Stimulated activated CD8-positive, alpha-beta memory T cell treated with anti-CD3 and anti-CD28 coated beads, Interleukin-12 subunit alpha, Interleukin-12 subunit beta, amount 100 ng/mL, for 4 hours (primary cell): ENCODE data around the gene CEBPG.

Experiments
- DNase-seq: peaks from one replicate; pipeline ENCODE4 v3.0.0-alpha.2; 2020; ENCODE audit warnings: low read depth

CEBPG gene

DNA sequence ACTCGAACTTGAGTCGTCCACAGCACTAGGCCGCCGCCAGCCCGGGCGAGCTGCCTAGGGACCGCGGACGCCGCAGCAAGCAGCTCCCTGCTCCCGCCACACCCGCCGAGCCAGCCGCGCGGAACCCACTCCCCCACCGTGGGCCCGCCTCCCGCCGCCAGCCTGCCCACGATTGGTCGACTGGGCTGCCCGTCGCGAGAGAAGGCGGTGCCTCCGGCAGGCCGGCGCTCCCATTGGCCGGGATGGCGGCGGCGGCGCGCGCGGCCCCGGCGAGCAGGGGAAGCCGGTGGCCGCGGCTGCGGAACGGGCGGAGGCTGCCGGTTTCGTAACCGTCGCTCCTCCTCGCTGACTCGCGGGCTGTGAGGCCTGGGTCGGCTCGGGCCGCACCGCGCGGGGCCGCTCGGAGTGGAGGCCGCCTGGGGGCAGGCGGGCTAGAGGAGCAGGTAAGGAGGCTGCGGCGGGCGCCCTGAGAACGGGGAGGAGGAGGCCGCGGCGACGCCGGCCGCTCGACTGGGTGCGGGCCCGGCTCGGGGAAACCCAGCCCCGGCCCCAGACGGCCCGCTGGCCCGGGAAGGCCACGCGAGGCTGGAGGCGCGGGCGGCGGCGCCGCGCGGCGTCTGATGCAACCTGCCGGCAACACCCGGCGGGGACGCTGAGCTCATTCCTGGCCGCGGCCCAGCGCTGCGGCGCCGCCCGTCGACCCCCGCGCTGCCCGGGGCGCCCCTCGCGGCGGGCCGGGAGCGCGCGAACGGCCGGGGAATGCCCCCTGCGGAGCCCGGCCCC, at the start of gene CEBPG:
Gene CEBPG, plus strand, starts transcription at position 257 of the 783 bp plus-strand sequence. CDS start 5,531 bp downstream, outside the sequence.
- peak; percentile 92 for DNase-seq

GRCh38 chr19:33324628-33325027, 48.9 kb upstream of the CEBPG start:
- no peak for DNase-seq

DNA sequence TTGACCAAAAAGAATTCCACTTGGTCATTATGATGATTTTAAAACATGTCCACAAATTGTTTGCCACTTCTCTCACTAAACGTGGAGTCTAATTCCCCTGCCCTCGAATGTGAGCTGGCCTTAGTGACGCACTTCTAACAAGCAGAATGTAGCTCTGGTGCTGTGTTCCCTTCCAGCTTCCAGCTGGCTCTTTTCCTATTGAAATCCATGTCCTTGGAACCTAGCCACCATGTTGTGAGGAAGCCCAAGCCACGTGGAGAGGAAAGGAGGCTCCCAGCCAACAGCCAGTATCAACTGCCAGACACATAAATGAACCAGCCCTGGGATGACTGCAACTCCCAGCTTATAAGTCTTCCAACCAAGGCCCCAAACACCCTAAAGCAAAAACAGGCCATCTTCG, 47.6 kb upstream of the CEBPG start:
- DNase-seq: no peak

- DNase-seq: no peak
These were observed 44.4 kb upstream of the CEBPG start for GRCh38 chr19:33329060-33329459.

DNA sequence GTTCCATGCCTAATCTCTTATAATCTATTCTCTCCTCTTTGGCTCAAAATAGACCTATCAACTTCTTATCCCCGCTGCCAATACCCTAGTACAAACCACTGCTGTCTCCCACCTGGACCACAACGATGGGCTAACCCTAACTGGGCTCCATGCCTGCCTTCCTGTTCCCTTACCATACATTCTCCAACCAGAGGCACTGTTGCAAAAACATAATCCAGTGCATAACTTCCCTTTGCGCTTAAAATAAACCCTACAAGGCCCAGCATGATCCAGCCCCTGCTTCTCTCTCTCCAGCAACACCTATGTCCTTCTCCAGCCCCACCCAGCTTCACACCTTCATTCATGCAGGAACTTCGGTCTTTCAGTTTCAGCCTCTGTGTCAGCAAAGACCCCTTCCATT, 43.8 kb upstream of the CEBPG start:
- DNase-seq: no peak

GRCh38 chr19:33332248-33332647, 41.3 kb upstream of the CEBPG start:
- no peak for DNase-seq

DNA sequence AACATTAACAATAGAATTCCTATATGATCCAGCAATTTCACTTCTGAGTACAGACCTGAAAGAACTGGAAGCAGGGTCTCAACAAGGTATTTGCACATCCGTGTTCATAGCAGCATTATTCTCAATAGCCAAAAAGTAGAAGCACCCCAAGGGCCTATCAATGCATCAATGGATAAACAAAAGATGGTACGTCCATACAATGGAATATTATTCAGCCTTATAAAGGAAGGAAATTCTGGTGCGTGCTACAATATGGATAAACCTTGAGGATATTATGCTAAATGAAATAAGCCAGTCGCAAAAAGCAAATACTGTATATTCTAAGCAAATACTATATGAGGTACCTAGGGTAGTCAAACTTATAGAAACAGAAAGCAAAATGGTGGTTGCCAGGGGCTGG, 40.4 kb upstream of the CEBPG start:
- no peak for DNase-seq

DNA sequence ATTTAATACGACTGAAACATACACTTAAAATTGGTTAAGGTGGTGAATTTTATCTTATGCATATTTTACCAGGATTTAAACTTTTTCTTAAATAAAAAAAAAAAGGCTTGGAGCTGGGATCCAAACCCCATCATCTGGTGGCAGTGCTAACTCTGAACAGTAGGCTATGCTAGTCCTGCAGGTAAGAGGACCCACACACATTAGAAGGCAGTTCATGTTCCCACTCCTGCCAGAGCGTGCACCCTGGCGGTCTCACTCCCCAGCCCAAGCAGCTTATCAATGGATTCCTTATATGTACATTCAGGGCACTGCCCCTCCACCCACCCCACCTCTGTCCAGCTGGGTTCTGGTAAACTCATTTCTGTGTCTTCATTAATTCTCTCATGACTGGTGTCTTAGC, 39.9 kb upstream of the CEBPG start:
- DNase-seq: no peak

GRCh38 chr19:33334271-33334670, 39.2 kb upstream of the CEBPG start:
- no peak for DNase-seq

- DNase-seq: no peak
These were observed 38.1 kb upstream of the CEBPG start for GRCh38 chr19:33335446-33335845.

DNA sequence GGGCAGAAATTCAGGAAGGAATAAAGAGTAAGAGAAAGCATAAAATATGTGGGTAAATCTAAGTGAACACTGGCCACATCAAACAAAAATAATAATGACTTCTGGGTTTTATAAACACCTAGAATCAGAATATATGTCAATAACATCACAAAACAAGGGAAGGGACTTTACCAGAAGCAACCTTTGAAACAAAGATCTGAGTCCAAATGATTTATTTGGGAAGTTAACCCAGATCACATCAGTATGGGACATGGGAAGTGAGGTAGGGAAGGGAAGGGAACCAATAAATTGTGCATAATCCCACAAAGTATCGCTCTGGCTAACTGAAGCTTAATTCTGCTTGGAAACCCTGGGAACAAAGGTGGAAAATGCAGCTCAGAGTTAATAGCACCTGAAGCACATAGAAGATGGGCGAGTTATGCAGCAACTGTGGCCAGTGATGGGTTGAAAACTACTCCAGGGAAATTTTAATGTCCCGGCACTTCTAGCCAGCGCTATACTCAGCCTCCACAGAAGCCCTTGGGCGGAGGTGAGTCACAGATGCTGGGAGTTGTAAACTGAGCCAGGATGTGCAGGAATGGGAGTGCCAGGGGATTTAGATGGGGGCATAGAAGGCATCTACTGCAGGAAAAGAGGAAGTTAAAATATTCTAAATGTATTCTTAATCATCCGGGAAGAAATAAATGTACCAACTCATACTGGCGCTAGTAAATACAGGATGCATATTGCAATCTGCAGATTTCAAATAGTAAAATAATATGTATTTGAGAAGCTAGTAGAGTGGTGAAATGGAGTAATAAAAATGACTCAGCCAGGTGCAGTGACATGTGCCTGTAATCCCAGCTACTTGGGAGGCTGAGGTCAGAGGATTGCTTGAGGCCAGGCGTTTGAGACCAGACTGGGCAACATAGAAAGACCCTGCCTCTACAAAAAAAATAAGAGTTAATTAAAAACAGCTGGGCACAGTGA, 34.2 kb upstream of the CEBPG start:
- no peak for DNase-seq

DNA sequence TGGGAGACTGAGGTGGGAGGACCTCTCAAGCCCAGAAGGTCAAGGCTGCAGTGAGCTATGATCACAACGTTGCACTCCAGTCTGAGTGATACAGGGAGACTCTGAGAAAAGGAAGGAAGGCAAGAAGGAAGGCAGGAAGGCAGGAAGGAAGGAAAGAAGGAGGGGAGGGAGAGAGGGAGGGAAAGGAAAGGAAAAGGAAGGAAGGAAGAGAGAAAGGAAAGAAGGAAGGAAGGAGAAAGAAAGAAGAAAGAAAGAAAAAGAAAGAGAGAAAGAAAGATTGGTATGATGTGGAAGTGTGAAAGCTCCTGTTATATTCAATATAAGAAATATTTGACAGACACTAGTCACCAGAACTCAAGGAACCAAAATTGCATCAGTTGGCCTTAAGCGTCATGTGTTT, 32.5 kb upstream of the CEBPG start:
- no peak for DNase-seq

GRCh38 chr19:33343301-33343700, 30.2 kb upstream of the CEBPG start:
- no peak for DNase-seq

DNA sequence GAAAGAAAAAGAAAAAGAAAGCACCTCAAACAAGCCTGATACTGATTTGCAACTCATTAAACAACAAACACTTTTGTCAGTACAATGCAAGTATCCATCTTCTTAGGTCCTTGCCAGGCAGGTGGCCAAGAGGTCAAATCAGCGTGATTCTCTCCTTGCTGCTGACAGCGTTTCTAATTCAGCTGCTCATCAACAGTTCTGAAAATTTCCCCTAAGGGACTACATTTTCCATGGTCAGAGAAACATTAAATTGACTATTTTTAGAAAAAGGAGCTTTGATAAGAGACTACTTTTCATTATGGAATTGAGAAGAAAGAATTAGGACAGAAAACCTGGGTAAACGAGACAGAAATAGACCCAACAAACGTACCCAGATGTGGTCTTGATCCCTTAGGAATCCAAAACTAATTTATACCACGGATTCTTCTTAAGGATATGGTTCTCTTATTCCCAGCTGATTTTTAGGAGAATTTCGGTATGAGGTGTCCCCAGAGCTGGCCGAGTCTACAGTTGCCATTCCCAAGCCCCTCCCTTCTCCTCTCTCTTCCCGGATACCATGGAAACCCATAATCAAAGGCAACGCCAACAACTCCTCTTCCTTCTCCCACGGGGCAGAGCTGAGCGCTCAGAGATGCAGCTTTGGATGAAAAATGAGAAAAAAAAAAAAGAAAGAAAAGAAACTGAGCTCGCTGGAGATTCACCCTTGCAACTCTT, 29.5 kb upstream of the CEBPG start:
- no peak for DNase-seq

DNA sequence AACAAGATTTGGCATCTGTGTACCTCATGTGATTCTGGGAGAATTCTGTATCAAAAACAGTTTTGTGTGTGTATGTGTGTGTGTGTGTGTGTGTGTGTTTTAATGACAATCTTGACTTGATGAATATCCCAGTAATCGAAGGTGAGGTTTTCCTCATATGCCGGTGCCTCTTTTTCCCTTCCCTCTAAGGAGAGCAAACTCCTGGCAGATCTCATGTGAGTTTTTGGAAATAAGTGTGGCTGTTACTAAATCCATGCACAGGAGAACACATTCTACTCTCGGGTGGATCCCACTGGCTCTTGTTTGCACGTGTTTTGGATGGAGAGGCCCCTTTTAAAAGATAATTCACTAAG, 29.0 kb upstream of the CEBPG start:
- no peak for DNase-seq

DNA sequence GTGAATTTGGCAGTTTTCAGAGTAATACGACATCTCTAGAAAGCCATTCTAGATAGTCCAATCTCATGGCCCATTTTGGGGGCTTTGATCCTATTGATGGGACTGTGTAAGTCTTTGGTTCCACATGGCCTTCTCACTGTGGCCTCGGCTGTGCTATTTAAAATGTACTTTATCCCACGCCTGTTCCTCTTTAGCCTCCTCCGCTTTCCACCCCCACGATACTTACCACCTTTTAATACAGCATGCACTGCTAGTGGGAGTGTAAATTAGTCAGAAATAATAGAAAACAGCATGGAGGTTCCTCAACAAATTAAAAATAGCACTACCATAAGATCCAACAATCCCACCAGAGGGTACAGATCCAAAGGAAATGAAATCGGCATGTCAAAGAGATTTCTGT, 28.3 kb upstream of the CEBPG start:
- DNase-seq: no peak

GRCh38 chr19:33346665-33347064, 26.8 kb upstream of the CEBPG start:
- DNase-seq: no peak

- DNase-seq: no peak
These were observed 26.2 kb upstream of the CEBPG start for GRCh38 chr19:33347300-33347699.

DNA sequence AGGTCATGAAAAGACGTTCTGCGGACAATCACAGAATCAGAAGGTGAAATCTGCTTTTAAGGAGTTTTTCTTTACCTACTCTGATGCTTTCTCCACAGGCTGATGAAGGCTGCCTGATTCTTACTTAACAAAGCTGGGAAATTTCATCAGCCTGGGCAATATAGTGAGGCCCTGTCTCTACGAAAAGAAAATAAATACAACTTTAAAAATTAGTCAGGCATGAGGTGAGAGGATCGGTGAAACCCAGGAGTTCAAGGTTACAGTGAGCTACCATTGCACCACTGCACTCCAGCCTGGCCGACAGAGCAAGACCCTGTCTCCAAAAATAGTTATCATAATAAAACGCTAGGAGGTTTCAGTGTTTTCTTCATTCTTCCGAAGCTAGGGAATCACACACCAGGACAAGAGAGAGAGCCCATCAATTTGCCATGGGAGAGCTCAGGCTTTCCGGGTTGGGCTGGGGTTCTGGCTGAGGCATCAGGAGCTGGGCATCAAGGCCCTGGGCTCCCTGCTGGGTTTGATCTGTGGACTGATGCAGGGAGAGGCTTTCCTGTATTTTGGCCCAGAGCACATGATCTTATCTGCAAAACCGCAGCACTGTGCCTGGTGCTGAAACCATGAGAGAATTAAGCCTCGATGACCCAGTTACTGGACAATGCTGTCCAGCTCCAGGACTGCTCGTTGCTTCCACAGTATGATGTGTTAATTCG, 25.1 kb upstream of the CEBPG start:
- DNase-seq: no peak

GRCh38 chr19:33349319-33350289, 23.9 kb upstream of the CEBPG start:
- no peak for DNase-seq
